Measurements from ENCODE around the gene CRACDL. TPM values are rescaled to one million over a fixed set of nuclear protein-coding genes. Genes with fewer than 3 reads are reported as not detected.

The CRACDL gene
- total RNA-seq, 1 donor from 2014 or later = 0.55 TPM

DNA sequence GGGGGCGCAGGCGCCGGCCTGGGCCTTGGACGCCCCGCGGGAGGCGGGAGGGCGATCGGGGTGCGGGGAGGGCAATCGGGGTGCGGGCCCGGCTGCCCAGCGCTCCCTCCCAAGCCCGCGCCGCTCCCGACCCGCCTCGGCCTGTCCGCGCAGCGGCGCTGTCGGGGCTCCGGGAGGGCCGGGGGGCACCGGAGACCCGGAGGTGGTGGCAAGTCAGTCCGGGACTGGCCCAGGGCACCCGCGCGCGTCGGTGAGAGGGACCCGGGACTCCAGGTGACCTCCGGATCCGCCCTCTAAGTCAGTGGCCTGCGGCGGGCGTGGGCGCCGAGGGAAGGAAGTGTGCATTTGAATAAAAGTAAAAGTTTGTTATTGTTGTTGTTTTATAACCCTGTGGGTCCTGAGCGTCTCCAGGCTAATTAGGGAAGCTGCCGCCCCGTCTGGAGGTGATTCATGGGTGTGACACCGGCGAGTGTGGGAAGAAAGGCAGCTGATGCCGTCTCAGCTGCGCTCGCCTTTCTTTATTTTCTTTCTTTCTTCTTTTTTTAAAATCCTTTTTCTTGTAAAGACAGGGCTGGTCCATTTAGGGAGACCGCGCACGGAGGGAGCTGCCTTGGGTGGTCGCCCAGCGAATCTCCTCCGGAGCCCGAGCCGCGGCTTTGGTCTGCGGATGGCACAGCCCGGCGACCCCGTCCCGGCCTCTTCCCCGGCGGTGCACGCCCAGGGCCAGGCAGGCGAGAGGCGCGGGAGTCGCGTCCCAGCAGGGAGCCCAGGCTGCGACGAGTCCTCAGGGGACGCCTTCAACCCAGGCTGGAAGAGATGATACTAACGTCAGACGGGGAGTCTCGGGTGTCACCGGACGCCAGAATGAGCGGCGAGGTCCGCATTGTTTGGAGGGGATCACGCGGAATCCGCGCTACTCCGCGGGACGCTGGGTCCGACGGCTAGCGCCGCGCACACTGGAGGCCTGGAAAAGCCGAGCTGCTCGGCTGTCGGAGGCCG lies 627 bp upstream of the CRACDL start:
- Mint-ChIP-seq H3K4me1 (ENCODE audit: low read depth) (peaks cover 5% of the 10 kb centered on the region), H3K27me3 (ENCODE audit: low read depth) (peaks cover 63% of the 10 kb centered on the region), H3K36me3 (ENCODE audit: low read depth) (no peaks in the 10 kb centered on the region), H3K4me3 (ENCODE audit: low read depth) (peak overlapping the region; percentile 62), H3K27ac (no peak overlapping the region), H3K9me3 (no peaks in the 10 kb centered on the region)
- DNase-seq (ENCODE audit: low spot score) = no peak
- intact Hi-C loops (cut with micrococcal nuclease) = no loop called here

DNA sequence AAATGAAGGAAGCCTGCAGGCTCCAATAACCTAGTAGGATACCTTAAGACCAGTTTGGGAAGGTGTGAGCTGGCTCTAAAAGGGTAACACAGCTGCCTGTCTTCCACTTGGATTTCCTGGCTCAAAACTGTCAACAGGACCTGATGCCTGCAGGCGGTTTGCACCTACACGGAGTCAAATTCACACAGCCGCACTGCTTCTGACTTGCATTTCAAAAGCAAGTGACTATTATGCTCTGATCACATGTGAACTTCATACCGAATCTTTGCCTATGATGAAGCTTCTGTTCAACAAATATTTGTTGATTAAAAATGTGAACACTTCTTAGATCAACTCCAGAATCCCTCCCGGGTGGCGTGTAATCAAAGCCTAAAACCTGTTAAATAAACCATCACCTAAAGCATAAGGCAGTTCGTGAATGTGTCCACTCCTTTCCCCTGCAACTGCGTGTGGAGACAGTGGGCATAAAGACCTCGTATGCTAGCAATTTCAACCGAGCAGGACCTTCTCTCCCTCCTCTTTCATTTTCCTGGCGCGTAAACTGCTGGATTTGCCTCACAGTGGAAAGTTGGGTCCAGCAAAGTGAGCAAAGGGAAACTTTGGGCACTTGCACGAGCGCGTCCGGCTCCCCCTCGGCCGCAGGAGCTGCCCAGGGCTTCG lies 784 bp downstream of the CRACDL start:
- Mint-ChIP-seq H3K4me1 (ENCODE audit: low read depth) (peaks cover 5% of the 10 kb centered on the region), H3K4me3 (ENCODE audit: low read depth) (peak overlapping the region; percentile 41), H3K9me3 (no peaks in the 10 kb centered on the region), H3K36me3 (ENCODE audit: low read depth) (no peaks in the 10 kb centered on the region), H3K27me3 (ENCODE audit: low read depth) (peaks cover 66% of the 10 kb centered on the region), H3K27ac (no peak overlapping the region)
- intact Hi-C loops (cut with micrococcal nuclease) = no loop called here
- no peak for DNase-seq (ENCODE audit: low spot score)

DNA sequence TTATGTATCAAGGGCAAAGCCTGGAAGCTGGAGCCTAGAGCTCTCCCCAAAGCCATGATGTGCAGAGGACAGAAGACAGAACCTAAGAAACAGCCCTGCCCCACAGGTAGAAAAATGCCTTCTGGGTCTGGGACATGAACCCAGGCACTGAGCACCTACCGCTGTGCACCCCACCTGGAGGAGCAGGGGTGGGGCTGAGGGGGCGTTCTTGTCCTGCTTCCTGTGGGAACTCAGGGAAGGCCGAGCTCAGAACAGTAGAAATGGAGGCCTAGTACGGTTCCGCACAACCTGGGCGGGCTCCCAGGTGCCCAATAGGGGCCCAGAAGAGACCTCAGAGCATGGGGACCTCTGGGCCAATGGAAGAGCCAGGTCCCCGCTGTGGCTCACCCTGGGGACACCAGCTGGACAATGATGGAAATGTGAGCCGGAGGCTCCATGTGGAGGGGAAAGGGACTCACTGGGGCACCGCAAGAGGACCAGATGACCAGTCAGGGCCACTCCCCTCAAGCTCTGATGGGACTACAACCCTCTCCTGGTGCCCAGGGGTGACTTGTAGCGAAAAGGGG lies 3.2 kb downstream of the CRACDL start:
- peaks cover 5% of the 10 kb centered on the region for H3K4me1 Mint-ChIP-seq (ENCODE audit: low read depth)
- H3K27me3 Mint-ChIP-seq (ENCODE audit: low read depth) = peaks cover 44% of the 10 kb centered on the region
- intact Hi-C loops (cut with micrococcal nuclease) = no loop called here
- no peak overlapping the region for H3K27ac Mint-ChIP-seq
- H3K4me3 Mint-ChIP-seq (ENCODE audit: low read depth) = no peak overlapping the region
- no peaks in the 10 kb centered on the region for H3K9me3 Mint-ChIP-seq
- no peak for DNase-seq (ENCODE audit: low spot score)
- no peaks in the 10 kb centered on the region for H3K36me3 Mint-ChIP-seq (ENCODE audit: low read depth)

DNA sequence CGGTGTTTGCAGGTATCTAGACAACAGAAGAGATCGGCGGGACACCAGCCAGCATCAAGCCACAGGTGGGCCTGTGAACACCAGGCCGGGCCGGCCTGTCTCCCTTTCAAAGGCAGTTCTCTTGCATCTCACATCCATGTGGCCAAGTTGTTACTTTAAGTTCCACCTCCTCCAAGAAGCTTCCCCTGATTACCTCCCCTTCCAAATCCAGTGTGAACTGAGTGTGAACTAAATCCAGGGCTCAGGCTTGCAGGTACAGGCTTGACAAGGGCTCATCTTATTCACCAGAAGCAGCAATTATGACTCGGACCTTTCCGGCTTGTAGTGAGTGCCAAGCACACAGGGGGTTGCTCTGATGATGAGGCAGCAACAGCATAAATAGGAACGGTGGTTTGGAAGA lies 3.9 kb downstream of the CRACDL start:
- intact Hi-C loops (cut with micrococcal nuclease) = no loop called here
- H3K27ac Mint-ChIP-seq = no peak overlapping the region
- H3K9me3 Mint-ChIP-seq = no peaks in the 10 kb centered on the region
- H3K27me3 Mint-ChIP-seq (ENCODE audit: low read depth) = peaks cover 41% of the 10 kb centered on the region
- H3K4me1 Mint-ChIP-seq (ENCODE audit: low read depth) = peaks cover 3% of the 10 kb centered on the region
- DNase-seq (ENCODE audit: low spot score) = no peak
- no peak overlapping the region for H3K4me3 Mint-ChIP-seq (ENCODE audit: low read depth)
- no peaks in the 10 kb centered on the region for H3K36me3 Mint-ChIP-seq (ENCODE audit: low read depth)

DNA sequence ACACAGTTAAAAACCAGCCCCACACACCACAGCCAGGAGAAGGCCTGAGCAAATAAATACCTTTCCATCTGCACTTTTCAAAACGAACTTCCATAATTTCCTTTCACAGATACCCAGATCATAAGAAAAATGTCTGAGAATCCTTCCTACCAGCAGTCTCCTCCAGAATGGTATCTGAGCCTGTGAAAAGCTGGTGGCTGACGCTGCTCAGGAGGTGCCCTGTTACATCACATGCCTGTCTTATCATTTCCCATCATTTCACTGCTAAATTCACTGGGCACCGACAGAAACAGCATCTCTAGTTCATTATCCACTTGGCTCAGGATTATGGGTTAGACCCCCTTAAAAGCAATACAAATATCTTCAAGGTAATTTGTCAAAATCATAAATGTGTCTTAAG lies 4.4 kb downstream of the CRACDL start:
- intact Hi-C loops (cut with micrococcal nuclease) = no loop called here
- Mint-ChIP-seq H3K4me1 (ENCODE audit: low read depth) (peaks cover 3% of the 10 kb centered on the region), H3K36me3 (ENCODE audit: low read depth) (no peaks in the 10 kb centered on the region), H3K27ac (no peak overlapping the region), H3K4me3 (ENCODE audit: low read depth) (no peak overlapping the region), H3K9me3 (no peaks in the 10 kb centered on the region), H3K27me3 (ENCODE audit: low read depth) (peaks cover 36% of the 10 kb centered on the region)
- no peak for DNase-seq (ENCODE audit: low spot score)

DNA sequence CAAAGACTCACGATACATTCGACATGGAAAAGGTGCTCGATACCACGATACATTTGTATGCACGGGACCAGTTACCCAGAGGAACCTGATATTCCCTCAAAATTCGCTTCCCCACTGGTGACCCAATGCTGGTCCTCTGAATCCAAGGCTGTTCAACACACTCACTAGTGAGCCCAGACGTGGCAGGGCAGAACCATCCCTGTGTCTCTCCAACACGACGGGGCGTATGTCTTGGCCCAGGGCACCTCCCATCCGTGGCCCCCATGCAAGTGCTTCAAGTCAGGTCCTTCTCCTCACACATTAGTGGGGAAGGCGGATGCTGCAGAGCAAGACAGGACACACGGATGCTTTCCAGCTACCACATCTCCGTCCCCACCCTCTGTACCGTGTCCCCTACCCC lies 6.1 kb downstream of the CRACDL start:
- intact Hi-C loops (cut with micrococcal nuclease) = no loop called here
- H3K4me1 Mint-ChIP-seq (ENCODE audit: low read depth) = no peaks in the 10 kb centered on the region

DNA sequence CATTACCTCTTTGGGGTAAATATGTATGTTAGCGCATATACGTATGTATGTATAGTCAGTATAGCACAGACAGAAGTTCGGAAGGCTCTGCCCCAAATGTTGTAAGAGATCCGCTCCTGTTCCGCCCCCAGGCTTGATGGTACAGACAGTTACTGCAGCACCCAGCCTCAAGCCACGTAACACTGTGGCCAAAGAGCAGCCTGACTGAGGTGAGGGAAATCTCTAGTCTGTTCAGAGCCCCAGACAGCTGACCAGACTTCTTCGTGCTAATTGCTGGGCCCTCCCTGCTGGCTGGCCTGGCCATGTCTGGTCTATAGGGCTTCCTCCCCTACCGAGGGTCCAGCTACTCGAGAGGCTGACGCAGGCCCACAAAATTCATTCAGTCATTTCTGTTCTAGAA lies 7.8 kb downstream of the CRACDL start:
- Mint-ChIP-seq H3K36me3 (ENCODE audit: low read depth) (no peaks in the 10 kb centered on the region), H3K4me1 (ENCODE audit: low read depth) (no peaks in the 10 kb centered on the region), H3K4me3 (ENCODE audit: low read depth) (no peak overlapping the region), H3K27me3 (ENCODE audit: low read depth) (peaks cover 16% of the 10 kb centered on the region), H3K9me3 (peaks cover 3% of the 10 kb centered on the region), H3K27ac (no peak overlapping the region)
- no peak for DNase-seq (ENCODE audit: low spot score)
- intact Hi-C loops (cut with micrococcal nuclease) = no loop called here

More for the DNA sequence above, 6.1 kb downstream of the CRACDL start:
- H3K9me3 Mint-ChIP-seq = no peaks in the 10 kb centered on the region
- no peak for DNase-seq (ENCODE audit: low spot score)
- no peaks in the 10 kb centered on the region for H3K36me3 Mint-ChIP-seq (ENCODE audit: low read depth)
- no peak overlapping the region for H3K4me3 Mint-ChIP-seq (ENCODE audit: low read depth)
- no peak overlapping the region for H3K27ac Mint-ChIP-seq
- H3K27me3 Mint-ChIP-seq (ENCODE audit: low read depth) = peaks cover 30% of the 10 kb centered on the region

DNA sequence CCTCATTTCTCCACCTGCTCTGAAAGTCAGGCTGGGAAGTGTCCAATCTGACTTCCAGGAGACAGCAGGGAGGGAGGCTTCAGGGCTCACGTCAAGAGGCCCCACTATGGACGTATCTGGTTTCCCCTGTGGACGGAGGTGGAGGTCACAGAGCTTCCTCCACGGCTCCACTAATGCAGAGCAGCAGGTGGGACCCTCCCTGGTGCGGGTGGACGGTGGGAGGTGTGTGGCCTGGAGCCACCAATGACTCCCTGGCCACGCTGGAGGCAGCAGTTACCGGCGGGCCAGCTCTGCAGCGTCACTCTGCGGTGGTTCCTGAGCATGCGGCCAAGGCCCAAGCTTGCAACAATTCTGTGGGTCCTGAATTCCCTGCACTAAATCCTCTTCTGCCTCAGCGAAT lies 9.0 kb downstream of the CRACDL start:
- no peak overlapping the region for H3K27ac Mint-ChIP-seq
- H3K9me3 Mint-ChIP-seq = peaks cover 3% of the 10 kb centered on the region
- H3K4me3 Mint-ChIP-seq (ENCODE audit: low read depth) = no peak overlapping the region
- no peak for DNase-seq (ENCODE audit: low spot score)
- intact Hi-C loops (cut with micrococcal nuclease) = no loop called here
- H3K36me3 Mint-ChIP-seq (ENCODE audit: low read depth) = no peaks in the 10 kb centered on the region
- peaks cover 11% of the 10 kb centered on the region for H3K27me3 Mint-ChIP-seq (ENCODE audit: low read depth)
- no peaks in the 10 kb centered on the region for H3K4me1 Mint-ChIP-seq (ENCODE audit: low read depth)

DNA sequence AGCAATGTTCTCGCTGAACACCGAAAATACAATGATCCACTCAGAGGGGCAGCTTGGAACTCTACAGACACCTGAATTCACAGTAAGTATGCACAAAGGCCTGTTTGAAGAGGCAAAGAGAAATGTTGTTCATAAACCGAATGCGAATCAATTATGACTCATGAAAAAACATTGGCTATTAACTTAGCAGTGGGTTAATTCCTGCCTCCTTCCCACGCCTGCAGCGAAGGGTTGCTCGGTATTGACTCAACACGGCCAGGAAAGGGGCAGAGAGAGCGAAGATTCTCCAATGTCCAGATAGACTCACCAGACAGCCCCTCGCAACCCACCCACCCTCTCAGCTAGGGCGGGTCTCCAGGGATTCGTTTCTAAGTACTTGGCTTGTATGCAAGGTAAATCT lies 9.4 kb downstream of the CRACDL start:
- Mint-ChIP-seq H3K27ac (no peak overlapping the region), H3K4me3 (ENCODE audit: low read depth) (no peak overlapping the region), H3K27me3 (ENCODE audit: low read depth) (peaks cover 7% of the 10 kb centered on the region), H3K4me1 (ENCODE audit: low read depth) (no peaks in the 10 kb centered on the region), H3K36me3 (ENCODE audit: low read depth) (no peaks in the 10 kb centered on the region), H3K9me3 (peaks cover 3% of the 10 kb centered on the region)
- intact Hi-C loops (cut with micrococcal nuclease) = no loop called here
- no peak for DNase-seq (ENCODE audit: low spot score)

DNA sequence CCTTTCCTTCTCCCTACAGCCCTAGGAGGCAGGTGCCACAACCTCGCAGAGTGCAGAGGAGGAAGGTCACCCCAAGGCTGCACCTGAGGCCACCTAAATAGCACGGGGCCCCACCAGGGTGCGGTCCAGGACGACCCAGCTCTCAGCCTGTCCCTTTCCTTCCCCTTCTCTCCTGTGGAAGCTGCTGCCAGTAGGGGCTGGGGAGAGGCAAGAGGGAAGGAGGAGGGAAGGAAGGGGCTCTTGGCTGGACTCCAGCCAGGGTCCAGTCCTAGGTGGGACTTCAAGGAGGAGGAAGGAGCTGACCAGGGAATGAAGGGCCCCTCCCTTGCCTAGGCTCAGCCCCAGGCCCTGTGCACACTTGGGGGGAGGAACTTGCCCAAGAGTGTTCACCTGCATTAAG lies 11.1 kb downstream of the CRACDL start:
- intact Hi-C loops (cut with micrococcal nuclease) = no loop called here
- Mint-ChIP-seq H3K9me3 (peaks cover 3% of the 10 kb centered on the region), H3K4me3 (ENCODE audit: low read depth) (no peak overlapping the region), H3K36me3 (ENCODE audit: low read depth) (no peaks in the 10 kb centered on the region), H3K4me1 (ENCODE audit: low read depth) (no peaks in the 10 kb centered on the region), H3K27ac (no peak overlapping the region), H3K27me3 (ENCODE audit: low read depth) (peaks cover 16% of the 10 kb centered on the region)
- DNase-seq (ENCODE audit: low spot score) = no peak

DNA sequence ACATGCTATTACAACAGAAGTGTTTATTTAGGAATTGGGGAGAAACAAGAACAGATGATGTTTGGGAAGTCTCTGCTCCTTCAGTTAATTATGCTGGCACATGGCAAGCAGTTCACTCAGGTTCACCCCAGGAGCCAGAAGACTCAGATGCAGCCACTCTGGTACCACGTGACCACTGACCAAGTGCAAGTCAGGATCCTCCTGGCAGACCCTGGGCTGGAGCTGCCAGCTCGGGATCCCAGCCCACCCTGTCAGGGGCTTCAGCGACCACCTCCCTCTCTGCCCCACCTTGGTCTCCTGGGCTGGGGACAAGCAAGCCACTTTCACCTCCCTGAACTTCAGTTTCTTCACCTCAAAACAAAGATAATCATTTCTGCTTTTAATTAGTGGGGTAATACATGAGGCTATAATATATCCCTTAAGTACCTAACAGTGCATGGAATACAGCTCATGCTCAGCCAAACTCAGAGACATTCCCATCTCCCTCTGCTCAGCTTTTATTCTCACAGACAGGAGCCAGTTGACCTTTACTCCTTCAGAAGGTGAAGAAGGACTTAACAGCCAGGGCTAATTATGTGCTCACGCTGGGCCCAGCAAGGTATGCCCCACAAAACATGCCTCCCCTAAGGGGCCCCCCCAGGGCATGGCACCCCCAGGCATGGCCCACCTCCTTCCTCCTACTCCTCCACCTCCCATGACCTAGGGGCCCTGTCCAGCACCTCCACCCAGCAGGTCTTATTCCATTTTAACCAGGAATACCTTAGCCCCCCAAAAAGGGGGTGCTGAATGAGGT lies 11.8 kb downstream of the CRACDL start:
- H3K4me3 Mint-ChIP-seq (ENCODE audit: low read depth) = no peak overlapping the region
- peaks cover 3% of the 10 kb centered on the region for H3K9me3 Mint-ChIP-seq
- DNase-seq (ENCODE audit: low spot score) = no peak
- H3K27ac Mint-ChIP-seq = no peak overlapping the region
- no peaks in the 10 kb centered on the region for H3K4me1 Mint-ChIP-seq (ENCODE audit: low read depth)
- H3K36me3 Mint-ChIP-seq (ENCODE audit: low read depth) = no peaks in the 10 kb centered on the region
- intact Hi-C loops (cut with micrococcal nuclease) = no loop called here
- H3K27me3 Mint-ChIP-seq (ENCODE audit: low read depth) = peaks cover 17% of the 10 kb centered on the region

DNA sequence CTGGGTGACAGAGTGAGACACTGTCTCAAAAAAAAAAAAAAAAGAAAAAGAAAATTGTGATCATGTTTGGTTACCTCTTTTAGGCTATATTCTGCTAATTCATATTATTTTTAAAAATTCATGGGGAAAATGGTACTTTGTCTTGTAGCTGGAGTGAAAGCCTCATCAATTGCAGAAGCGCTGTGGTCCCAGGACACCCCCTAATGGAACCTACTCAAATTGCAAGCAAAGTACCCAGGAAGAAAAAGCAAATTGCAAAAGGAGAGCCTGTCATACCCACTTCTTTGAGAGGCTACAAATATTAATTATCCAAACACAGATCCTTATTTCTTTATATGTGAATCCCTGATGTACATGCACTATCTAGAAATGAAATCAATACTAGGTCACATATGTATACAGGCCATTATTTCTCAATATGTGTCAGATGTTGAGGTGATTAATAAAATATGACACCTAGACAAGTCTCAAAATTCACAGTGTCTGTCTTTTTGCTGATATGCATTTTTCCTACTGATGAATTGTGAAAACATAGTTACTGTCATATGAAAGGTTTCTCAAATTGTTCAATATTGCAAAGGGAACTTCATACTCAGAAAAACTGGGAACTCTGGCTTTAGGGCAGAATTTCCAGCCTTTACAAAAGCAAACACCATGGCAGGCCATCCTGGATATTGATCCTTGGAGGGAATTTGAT lies 12.6 kb downstream of the CRACDL start:
- intact Hi-C loops (cut with micrococcal nuclease) = no loop called here
- Mint-ChIP-seq H3K9me3 (peaks cover 3% of the 10 kb centered on the region), H3K27ac (no peak overlapping the region), H3K27me3 (ENCODE audit: low read depth) (peaks cover 25% of the 10 kb centered on the region), H3K4me3 (ENCODE audit: low read depth) (no peak overlapping the region), H3K36me3 (ENCODE audit: low read depth) (no peaks in the 10 kb centered on the region), H3K4me1 (ENCODE audit: low read depth) (no peaks in the 10 kb centered on the region)
- DNase-seq (ENCODE audit: low spot score) = no peak

Data from activated T-helper 2 cell treated with anti-CD3 and anti-CD28 coated beads, Interferon-gamma antibody, Interleukin-2, Interleukin-4, amounts not matched to agents 10 μg/mL and 5 μg/mL and 100 μg/mL, durations not matched to agents 14 hours and 24 hours and 36 hours (primary cell).